Lower leg skin (tissue), 3 donors: ENCODE data around the gene P3R3URF.

Source experiments
- POLR2A ChIP-seq, 2 donors: fragments of 450-650 bp; IDR thresholded peaks; one replicate each; pipeline ENCODE4 v1.6.1; 2016 to 2017; ENCODE audit warnings: antibody characterized with exemption in 2 of 2, mild to moderate bottlenecking in 1 of 2, moderate library complexity in 1 of 2
- TF ChIP-seq, protein P1 (sequence below), 3 donors: fragments of 450-650 bp; IDR thresholded peaks; one replicate each; pipeline ENCODE4 v1.5.1; 2016; ENCODE audit warnings: antibody characterized with exemption in 3 of 3, mild to moderate bottlenecking in 3 of 3, moderate library complexity in 2 of 3

- TF ChIP-seq, protein P1, sequence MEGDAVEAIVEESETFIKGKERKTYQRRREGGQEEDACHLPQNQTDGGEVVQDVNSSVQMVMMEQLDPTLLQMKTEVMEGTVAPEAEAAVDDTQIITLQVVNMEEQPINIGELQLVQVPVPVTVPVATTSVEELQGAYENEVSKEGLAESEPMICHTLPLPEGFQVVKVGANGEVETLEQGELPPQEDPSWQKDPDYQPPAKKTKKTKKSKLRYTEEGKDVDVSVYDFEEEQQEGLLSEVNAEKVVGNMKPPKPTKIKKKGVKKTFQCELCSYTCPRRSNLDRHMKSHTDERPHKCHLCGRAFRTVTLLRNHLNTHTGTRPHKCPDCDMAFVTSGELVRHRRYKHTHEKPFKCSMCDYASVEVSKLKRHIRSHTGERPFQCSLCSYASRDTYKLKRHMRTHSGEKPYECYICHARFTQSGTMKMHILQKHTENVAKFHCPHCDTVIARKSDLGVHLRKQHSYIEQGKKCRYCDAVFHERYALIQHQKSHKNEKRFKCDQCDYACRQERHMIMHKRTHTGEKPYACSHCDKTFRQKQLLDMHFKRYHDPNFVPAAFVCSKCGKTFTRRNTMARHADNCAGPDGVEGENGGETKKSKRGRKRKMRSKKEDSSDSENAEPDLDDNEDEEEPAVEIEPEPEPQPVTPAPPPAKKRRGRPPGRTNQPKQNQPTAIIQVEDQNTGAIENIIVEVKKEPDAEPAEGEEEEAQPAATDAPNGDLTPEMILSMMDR (IDR thresholded peaks at IDR 0.05) = peak in 1 of 3 donors; percentile 84
- no peak for TF ChIP-seq POLR2A (IDR thresholded peaks at IDR 0.05)
Measured at GRCh38 chr1:46179138-46180081, 3.1 kb upstream of the P3R3URF start.
